ENCODE results near the gene GUCD1. TPM values are rescaled to one million over a fixed set of nuclear protein-coding genes. Genes with fewer than 3 reads are reported as not detected.

Gene GUCD1
- total RNA-seq, 1 experiment from 2014 or later, result 65.8 TPM

GRCh38 chr22:24580276-24580675 is 25.3 kb upstream of the GUCD1 start:
- Histone ChIP-seq H3K9me3 (ENCODE audit: low read length) (no peaks in the 10 kb centered on the region), H3K4me3 (ENCODE audit: low read length) (no peak overlapping the region), H3K4me2 (ENCODE audit: low read length) (no peak overlapping the region), H4K20me1 (ENCODE audit: low read length) (0 out of 2 replicates have a peak, but pooled peaks cover 4% of the 10 kb centered on the region), H3K36me3 (ENCODE audit: low read depth, low read length) (no peaks in the 10 kb centered on the region; the same call in 1 of the 2 replicates), H3K27ac (ENCODE audit: low read length) (no peak overlapping the region), H3K9me2 (replicated peaks; ENCODE audit: low read length) (no peaks in the 10 kb centered on the region), H3K4me1 (ENCODE audit: insufficient read depth, low read length) (peaks cover 11% of the 10 kb centered on the region), H2AFZ (ENCODE audit: low read length) (no peak overlapping the region), H3K9ac (ENCODE audit: low read length) (no peak overlapping the region), H3K27me3 (ENCODE audit: low read length) (no peaks in the 10 kb centered on the region), H3K79me2 (ENCODE audit: low read length) (no peaks in the 10 kb centered on the region), H3F3A (ENCODE audit: low read length, unreplicated experiment) (no peaks in the 10 kb centered on the region)
- ATAC-seq, result no peak; the same call in 1 of the 2 replicates
- no TSS peak for BruUV-seq (replicated peaks)
- ChIA-PET CTCF (no interaction called here), POLR2A (ENCODE audit: unreplicated experiment) (no interaction called here)
- TF ChIP-seq EZH2phosphoT487 (IDR thresholded peaks at IDR 0.05; ENCODE audit: borderline replicate concordance, low read length), result no peak
- no peak for TF ChIP-seq CTCF (conservative IDR thresholded peaks at IDR 0.05; ENCODE audit: low read depth, low read length)
- DNase-seq, result peak; percentile 14
- intact Hi-C loops (cut with micrococcal nuclease), result no loop called here

- Histone ChIP-seq H3F3A (ENCODE audit: low read length, unreplicated experiment) (no peaks in the 10 kb centered on the region), H3K27ac (ENCODE audit: low read length) (no peak overlapping the region), H3K9me2 (replicated peaks; ENCODE audit: low read length) (no peaks in the 10 kb centered on the region), H3K27me3 (ENCODE audit: low read length) (no peaks in the 10 kb centered on the region), H3K79me2 (ENCODE audit: low read length) (no peaks in the 10 kb centered on the region), H3K36me3 (ENCODE audit: low read depth, low read length) (peaks cover 2% of the 10 kb centered on the region; the same call in 1 of the 2 replicates), H4K20me1 (ENCODE audit: low read length) (0 out of 2 replicates have a peak, but pooled peaks cover 4% of the 10 kb centered on the region), H3K9ac (ENCODE audit: low read length) (no peak overlapping the region), H2AFZ (ENCODE audit: low read length) (no peak overlapping the region), H3K4me1 (ENCODE audit: insufficient read depth, low read length) (peaks cover 11% of the 10 kb centered on the region), H3K4me2 (ENCODE audit: low read length) (no peak overlapping the region), H3K4me3 (ENCODE audit: low read length) (no peak overlapping the region), H3K9me3 (ENCODE audit: low read length) (no peaks in the 10 kb centered on the region)
- intact Hi-C loops (cut with micrococcal nuclease), result no loop called here
- no peak for DNase-seq
- ChIA-PET CTCF (no interaction called here), POLR2A (ENCODE audit: unreplicated experiment) (no interaction called here)
- no peak; the same call in 1 of the 2 replicates for ATAC-seq
- TF ChIP-seq EZH2 (IDR thresholded peaks at IDR 0.05; ENCODE audit: low read length, unreplicated experiment) (no peak), EZH2phosphoT487 (IDR thresholded peaks at IDR 0.05; ENCODE audit: borderline replicate concordance, low read length) (no peak), CTCF (conservative IDR thresholded peaks at IDR 0.05; ENCODE audit: low read depth, low read length) (no peak)
- BruUV-seq (replicated peaks), result TSS peak; percentile 2
Observed at GRCh38 chr22:24579258-24579601, 24.3 kb upstream of the GUCD1 start.

- Histone ChIP-seq H3K4me3 (ENCODE audit: low read length) (no peak overlapping the region), H3K9me2 (replicated peaks; ENCODE audit: low read length) (no peaks in the 10 kb centered on the region), H3K4me2 (ENCODE audit: low read length) (no peak overlapping the region), H3K27me3 (ENCODE audit: low read length) (no peaks in the 10 kb centered on the region), H3K9ac (ENCODE audit: low read length) (no peak overlapping the region), H2AFZ (ENCODE audit: low read length) (no peak overlapping the region), H3K79me2 (ENCODE audit: low read length) (no peaks in the 10 kb centered on the region), H3K27ac (ENCODE audit: low read length) (no peak overlapping the region), H3F3A (ENCODE audit: low read length, unreplicated experiment) (no peaks in the 10 kb centered on the region), H3K9me3 (ENCODE audit: low read length) (no peaks in the 10 kb centered on the region), H3K4me1 (ENCODE audit: insufficient read depth, low read length) (peaks cover 11% of the 10 kb centered on the region), H3K36me3 (ENCODE audit: low read depth, low read length) (peaks cover 2% of the 10 kb centered on the region; the same call in 1 of the 2 replicates), H4K20me1 (ENCODE audit: low read length) (0 out of 2 replicates have a peak, but pooled peaks cover 4% of the 10 kb centered on the region)
- TF ChIP-seq EZH2phosphoT487 (IDR thresholded peaks at IDR 0.05; ENCODE audit: borderline replicate concordance, low read length), result no peak
- no peak for TF ChIP-seq CTCF (conservative IDR thresholded peaks at IDR 0.05; ENCODE audit: low read depth, low read length)
- no peak for TF ChIP-seq EZH2 (IDR thresholded peaks at IDR 0.05; ENCODE audit: low read length, unreplicated experiment)
- ChIA-PET CTCF (no interaction called here), POLR2A (ENCODE audit: unreplicated experiment) (no interaction called here)
- BruUV-seq (replicated peaks), result no TSS peak
- peak; percentile 75 for ATAC-seq
- intact Hi-C loops (cut with micrococcal nuclease), result no loop called here
- DNase-seq, result peak; percentile 13
Observed at GRCh38 chr22:24578355-24579257, 23.7 kb upstream of the GUCD1 start.

All from PC-3 (cell line).